Measurements from ENCODE around the gene PEX12.

GRCh38 chr17:35531160-35531559 is 47.2 kb downstream of the PEX12 start:
- TF ChIP-seq, protein P1, sequence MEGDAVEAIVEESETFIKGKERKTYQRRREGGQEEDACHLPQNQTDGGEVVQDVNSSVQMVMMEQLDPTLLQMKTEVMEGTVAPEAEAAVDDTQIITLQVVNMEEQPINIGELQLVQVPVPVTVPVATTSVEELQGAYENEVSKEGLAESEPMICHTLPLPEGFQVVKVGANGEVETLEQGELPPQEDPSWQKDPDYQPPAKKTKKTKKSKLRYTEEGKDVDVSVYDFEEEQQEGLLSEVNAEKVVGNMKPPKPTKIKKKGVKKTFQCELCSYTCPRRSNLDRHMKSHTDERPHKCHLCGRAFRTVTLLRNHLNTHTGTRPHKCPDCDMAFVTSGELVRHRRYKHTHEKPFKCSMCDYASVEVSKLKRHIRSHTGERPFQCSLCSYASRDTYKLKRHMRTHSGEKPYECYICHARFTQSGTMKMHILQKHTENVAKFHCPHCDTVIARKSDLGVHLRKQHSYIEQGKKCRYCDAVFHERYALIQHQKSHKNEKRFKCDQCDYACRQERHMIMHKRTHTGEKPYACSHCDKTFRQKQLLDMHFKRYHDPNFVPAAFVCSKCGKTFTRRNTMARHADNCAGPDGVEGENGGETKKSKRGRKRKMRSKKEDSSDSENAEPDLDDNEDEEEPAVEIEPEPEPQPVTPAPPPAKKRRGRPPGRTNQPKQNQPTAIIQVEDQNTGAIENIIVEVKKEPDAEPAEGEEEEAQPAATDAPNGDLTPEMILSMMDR (IDR thresholded peaks at IDR 0.05): no peak
- TF ChIP-seq POLR2A (IDR thresholded peaks at IDR 0.05) (no peak), POLR2AphosphoS5 (IDR thresholded peaks at IDR 0.05) (no peak)
